KMS-11 (cell line): ENCODE results near the gene EFCAB7.
A peak's percentile ranks its signal among the peaks of the same experiment; 100 is the strongest.

Experiments
- H2AFZ ChIP-seq: fragments of 200-600 bp; sonication (generic); 2 replicates; pipeline ENCODE4 v1.6.1; 2016; ENCODE audit warnings: antibody characterized with exemption, mixed run types, low read depth
- H3K27ac ChIP-seq: fragments of 200-600 bp; sonication (generic); 2 replicates; pipeline ENCODE4 v1.6.1; 2016; ENCODE audit warnings: mild to moderate bottlenecking, mixed run types
- H3K27me3 ChIP-seq: fragments of 200-600 bp; sonication (generic); 2 replicates; pipeline ENCODE4 v1.6.1; 2017; ENCODE audit warnings: mild to moderate bottlenecking, low read depth, mixed run types, moderate library complexity; ENCODE audit not compliant: insufficient read depth
- H3K36me3 ChIP-seq: fragments of 200-600 bp; sonication (generic); 2 replicates; pipeline ENCODE4 v1.6.1; 2017; ENCODE audit warnings: mild to moderate bottlenecking, mixed run types; ENCODE audit not compliant: insufficient read depth
- H3K4me1 ChIP-seq: fragments of 200-600 bp; sonication (generic); 2 replicates; pipeline ENCODE4 v1.6.1; 2016; ENCODE audit warnings: mild to moderate bottlenecking, low read depth, mixed run types; ENCODE audit not compliant: poor library complexity, severe bottlenecking
- H3K4me2 ChIP-seq: fragments of 200-600 bp; sonication (generic); 2 replicates; pipeline ENCODE4 v1.7.0; 2016; ENCODE audit warnings: mild to moderate bottlenecking, mixed run types
- H3K4me3 ChIP-seq: fragments of 200-600 bp; sonication (generic); IDR thresholded peaks from 2 replicates; pipeline ENCODE4 v1.6.1; 2017; ENCODE audit warnings: low read depth, low read length, mixed read lengths; ENCODE audit not compliant: insufficient read depth
- H3K79me2 ChIP-seq: fragments of 200-600 bp; sonication (generic); 2 replicates; pipeline ENCODE4 v1.6.1; 2016; ENCODE audit warnings: low read depth, mixed run types; ENCODE audit not compliant: insufficient read depth
- H3K9ac ChIP-seq: fragments of 200-600 bp; sonication (generic); 2 replicates; pipeline ENCODE4 v1.6.1; 2016; ENCODE audit warnings: mild to moderate bottlenecking, mixed run types
- H4K20me1 ChIP-seq: fragments of 200-600 bp; sonication (generic); 2 replicates; pipeline ENCODE4 v1.6.1; 2016; ENCODE audit warnings: mild to moderate bottlenecking, mixed run types; ENCODE audit not compliant: insufficient read depth
- TF ChIP-seq, protein P1 (sequence below): fragments of 200-600 bp; sonication (generic); conservative IDR thresholded peaks from 2 replicates; pipeline ENCODE4 v1.6.1; 2017; ENCODE audit warnings: low read depth, mild to moderate bottlenecking, antibody characterized with exemption, low read length, moderate library complexity, mixed read lengths

Gene EFCAB7

DNA sequence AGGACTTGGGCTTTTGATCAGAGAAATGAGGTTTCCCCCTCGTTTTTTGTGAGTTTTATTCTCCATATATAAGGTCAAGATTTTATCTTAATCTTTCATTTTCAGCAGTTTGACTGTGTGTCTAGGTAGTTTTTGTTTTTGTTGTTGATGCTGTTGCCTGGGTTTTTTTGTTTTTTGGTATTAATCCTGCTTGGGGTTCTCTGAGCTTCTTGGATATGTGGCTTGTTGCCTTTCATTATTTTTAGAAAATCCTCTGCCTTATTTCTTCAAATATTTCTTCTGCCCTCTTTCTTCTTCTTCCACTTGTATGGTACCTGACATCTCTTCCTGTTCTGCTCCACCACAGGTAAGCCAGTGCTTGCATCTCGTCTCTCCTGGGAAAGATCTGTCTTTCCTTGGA lies 25.0 kb downstream of the EFCAB7 start:
- TF ChIP-seq, protein P1, sequence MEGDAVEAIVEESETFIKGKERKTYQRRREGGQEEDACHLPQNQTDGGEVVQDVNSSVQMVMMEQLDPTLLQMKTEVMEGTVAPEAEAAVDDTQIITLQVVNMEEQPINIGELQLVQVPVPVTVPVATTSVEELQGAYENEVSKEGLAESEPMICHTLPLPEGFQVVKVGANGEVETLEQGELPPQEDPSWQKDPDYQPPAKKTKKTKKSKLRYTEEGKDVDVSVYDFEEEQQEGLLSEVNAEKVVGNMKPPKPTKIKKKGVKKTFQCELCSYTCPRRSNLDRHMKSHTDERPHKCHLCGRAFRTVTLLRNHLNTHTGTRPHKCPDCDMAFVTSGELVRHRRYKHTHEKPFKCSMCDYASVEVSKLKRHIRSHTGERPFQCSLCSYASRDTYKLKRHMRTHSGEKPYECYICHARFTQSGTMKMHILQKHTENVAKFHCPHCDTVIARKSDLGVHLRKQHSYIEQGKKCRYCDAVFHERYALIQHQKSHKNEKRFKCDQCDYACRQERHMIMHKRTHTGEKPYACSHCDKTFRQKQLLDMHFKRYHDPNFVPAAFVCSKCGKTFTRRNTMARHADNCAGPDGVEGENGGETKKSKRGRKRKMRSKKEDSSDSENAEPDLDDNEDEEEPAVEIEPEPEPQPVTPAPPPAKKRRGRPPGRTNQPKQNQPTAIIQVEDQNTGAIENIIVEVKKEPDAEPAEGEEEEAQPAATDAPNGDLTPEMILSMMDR: no peak
- no peaks in the 10 kb centered on the region for H3K36me3 ChIP-seq
- H4K20me1 ChIP-seq: no peaks in the 10 kb centered on the region
- H3K9ac ChIP-seq: no peak overlapping the region
- no peaks in the 10 kb centered on the region for H3K79me2 ChIP-seq
- no peak overlapping the region for H2AFZ ChIP-seq
- no peak overlapping the region for H3K4me3 ChIP-seq
- H3K27ac ChIP-seq: no peak overlapping the region
- no peak overlapping the region for H3K4me2 ChIP-seq
- no peaks in the 10 kb centered on the region for H3K27me3 ChIP-seq
- H3K4me1 ChIP-seq: no peaks in the 10 kb centered on the region

DNA sequence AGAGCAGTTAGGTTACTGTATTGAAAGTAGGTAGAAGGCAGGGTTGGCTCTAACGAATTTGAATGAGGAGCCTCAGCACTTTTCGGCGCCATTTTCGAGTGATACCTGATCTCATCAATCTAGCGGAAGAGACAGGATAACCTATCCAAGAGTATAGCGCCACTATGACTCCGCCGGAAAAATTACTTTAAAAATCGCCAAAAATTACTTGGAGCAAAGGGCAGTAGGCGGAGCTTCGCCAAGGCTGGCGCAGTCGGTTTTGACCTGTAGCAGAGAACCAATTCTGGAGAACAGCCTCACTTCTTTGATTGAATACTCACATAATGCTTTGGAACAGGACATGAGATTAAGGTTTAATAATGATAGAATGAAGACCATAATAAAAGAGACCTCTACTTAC lies 25.6 kb downstream of the EFCAB7 start:
- Histone ChIP-seq H3K9ac (no peak overlapping the region), H3K36me3 (no peaks in the 10 kb centered on the region), H3K4me1 (no peaks in the 10 kb centered on the region), H3K79me2 (no peaks in the 10 kb centered on the region), H3K27me3 (no peaks in the 10 kb centered on the region), H3K4me2 (no peak overlapping the region), H4K20me1 (no peaks in the 10 kb centered on the region), H2AFZ (no peak overlapping the region), H3K27ac (no peak overlapping the region), H3K4me3 (no peak overlapping the region)
- TF ChIP-seq, protein P1: no peak

DNA sequence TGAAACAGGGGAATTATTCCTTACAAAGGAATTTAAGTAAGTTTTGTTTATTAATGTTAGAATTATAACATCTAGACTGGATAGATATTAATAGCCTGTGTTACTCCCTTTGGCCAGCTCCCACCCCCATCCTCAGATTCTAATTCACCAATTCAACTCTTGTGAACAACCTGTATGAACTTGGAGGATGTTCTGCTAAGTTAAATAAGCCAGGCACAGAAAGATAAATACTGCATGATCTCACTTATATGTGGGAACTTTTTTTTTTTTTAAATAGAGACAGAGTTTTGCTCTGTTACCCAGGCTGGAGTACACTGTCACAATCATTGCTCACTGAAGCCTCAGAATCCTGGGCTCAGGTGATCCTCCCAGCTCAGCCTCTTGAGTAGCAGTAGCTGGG lies 32.2 kb downstream of the EFCAB7 start:
- Histone ChIP-seq H3K36me3 (no peaks in the 10 kb centered on the region), H3K4me1 (no peaks in the 10 kb centered on the region), H3K4me2 (no peak overlapping the region), H3K4me3 (no peak overlapping the region), H3K9ac (no peak overlapping the region), H2AFZ (no peak overlapping the region), H3K79me2 (no peaks in the 10 kb centered on the region), H3K27ac (no peak overlapping the region), H3K27me3 (no peaks in the 10 kb centered on the region), H4K20me1 (no peaks in the 10 kb centered on the region)
- TF ChIP-seq, protein P1: no peak

DNA sequence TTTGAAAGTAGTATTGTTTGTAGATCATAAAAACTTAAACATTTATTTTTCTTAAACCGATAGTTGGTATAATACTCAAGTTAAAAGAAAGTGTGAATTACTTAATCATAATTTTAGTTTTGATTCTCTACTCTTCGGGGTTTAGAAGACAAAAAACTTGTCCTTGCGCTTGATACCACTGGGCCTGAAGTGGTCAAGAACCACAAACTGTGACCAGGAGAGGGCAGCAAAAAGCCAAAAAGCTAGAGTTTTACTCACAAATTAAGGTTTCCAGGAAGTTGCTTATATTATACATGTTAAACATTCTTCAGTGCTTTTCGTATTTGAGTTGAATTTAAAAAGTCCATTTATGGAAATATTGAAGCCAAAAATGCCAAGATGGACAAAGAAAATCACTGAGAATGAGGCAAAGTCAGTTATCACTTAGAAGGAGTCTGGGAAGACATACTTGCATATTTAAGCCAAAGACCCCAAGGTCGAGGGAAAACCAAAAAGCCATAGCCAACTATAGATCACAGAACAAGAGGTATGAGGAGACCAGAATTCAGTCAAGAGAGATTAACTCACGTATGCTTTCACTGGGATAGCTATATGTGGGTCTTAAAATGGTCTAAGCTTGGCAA lies 34.2 kb downstream of the EFCAB7 start:
- Histone ChIP-seq H2AFZ (no peak overlapping the region), H3K79me2 (no peaks in the 10 kb centered on the region), H3K4me3 (no peak overlapping the region), H3K27me3 (no peaks in the 10 kb centered on the region), H3K9ac (no peak overlapping the region), H4K20me1 (no peaks in the 10 kb centered on the region), H3K4me2 (no peak overlapping the region), H3K36me3 (no peaks in the 10 kb centered on the region), H3K4me1 (peaks cover under 1% of the 10 kb centered on the region), H3K27ac (no peak overlapping the region)
- TF ChIP-seq, protein P1: peak; percentile 73
